NCI-H1930 (cell line): ENCODE data around the gene PACRG.

Experiments
- DNase-seq, 2 experiments: peaks; one replicate each; lab custom pipeline; 2025; lab: John Stamatoyannopoulos, UW

Gene PACRG

DNA sequence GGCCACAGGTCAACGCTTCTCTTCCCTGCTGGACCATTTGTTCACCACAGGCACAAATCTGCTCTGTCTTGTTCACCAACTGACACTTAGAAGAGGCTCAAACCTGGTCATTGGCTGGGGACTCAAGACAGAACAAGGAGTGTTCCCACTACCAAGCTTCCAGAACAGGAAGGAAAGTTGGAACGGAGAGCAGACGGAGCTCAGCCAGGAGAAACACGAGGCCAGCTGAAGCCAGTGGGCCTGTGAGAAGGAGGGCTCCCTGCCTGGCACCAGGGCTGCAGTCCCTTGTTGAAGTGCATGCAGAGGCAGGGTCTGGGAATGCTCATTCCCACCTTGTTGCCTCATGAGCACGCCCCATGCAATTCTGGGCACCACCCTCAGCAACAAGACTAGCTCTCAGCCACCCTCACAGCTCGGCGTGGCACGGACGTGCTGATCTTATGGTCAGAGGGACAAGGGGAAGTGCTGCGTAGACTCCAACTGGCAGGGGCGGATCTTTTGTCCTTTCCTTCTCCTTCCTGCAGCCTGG, 450.2 kb downstream of the PACRG start:
- DNase-seq: no peak

DNA sequence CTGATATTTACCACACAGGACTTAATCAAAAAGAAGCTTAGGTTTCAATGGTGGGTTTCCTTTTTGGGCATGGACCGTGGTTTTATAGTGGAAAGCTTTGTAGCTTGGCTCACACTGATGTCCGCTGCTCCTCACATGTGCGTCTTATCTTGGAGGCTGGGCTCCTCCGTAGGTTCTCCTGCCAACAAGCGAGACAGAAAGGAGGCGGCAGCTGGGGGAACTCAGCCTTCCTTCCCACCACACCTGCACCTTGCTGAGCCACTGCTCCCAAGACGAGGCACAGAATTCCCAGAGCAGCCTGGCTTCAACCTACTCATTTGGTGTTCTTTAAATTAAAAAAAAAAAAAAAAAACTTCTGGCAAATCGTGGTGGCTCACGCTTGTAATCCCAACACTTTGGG, 451.3 kb downstream of the PACRG start:
- no peak for DNase-seq

DNA sequence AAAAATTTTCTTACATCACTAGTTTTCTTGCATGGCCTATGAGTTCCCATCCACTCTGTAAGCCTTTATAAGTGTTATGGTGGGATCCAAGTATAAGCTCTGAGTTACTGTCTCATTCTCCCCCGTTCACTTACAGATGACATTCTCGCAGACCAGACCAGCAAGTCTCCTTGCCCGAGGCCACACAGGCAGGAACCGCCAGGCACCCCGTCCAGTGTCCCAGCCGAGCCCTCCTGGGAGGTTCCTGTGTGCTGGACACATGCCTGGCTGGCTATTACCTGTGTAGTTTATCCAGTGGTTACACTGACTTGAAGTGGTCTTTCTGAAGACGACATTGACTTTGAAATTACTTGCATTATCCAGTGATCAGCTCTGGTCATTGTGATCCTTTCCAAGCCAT, 451.9 kb downstream of the PACRG start:
- no peak for DNase-seq

DNA sequence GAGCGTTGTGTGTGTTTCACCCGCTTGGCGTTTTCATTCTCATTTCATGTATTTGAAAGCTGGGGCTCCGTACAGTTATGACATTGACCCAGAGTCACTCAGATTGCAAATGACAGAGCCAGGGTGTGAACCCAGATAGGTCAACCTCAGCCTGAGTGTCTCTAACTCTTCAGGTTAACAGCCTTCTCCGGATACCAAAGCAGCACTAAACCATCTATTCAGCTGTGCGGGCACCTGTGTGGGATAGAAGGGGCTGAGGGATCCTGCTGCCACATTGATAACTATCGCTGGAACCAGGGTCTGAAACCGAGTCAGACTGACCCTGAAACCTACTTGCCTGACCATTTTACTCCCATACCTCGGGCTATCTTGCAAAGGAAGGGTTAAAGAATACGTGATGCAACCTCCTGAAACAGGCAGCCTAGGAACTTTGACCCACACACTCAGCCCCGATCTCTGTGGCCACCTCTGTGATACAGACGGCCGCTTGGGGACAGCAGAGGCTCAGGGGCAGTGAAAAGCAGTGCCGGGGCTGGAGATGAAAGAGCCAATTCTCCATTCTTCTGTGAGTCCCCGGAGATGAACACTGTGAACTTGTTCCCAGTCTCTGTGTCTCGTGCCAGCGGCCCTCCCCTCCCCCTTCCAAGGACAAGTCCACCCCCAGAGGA, 453.2 kb downstream of the PACRG start:
- no peak for DNase-seq

DNA sequence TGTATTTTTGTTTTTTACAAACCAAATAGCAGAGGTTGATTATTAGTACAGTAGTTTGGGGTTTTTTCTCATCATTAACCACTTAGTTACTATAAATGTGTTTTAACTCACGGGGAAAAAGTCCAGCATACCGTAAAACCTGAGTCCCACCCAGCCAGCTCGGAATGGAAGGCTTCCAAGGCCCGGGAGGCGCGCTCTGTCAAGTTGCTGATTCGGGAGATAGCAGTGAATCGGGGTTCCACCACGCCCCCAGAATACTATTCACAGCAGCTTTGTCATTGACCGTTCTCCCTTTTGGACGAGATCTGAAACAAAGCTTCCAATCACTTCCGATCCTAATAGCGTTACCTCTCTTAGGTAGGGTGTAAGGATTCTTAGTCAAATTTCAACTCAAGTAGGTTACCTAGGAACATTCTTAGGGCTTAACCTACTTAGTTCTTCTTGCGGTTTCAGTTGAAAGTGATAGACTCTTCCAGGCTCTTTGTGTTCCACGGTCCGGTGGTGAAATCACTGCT, 453.9 kb downstream of the PACRG start:
- no peak for DNase-seq

DNA sequence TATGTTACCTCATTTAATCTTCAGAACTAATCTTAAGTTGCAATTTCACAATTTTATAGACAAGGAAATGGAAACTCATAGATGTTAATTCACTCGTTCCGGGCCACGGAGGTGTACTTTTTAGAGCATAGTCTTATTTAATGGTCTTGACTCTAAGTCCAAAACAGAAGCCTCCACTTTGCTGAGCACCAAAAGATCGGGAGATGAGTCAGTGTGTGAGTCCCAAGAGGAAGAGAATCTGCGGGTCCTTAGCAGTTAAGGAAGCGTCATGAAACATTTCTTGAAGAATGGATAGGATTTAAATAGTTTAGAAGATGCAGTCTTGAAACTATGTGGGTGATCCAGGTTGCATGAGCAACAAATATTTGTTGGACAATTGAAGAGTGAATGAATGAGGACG, 454.9 kb downstream of the PACRG start:
- DNase-seq: no peak

DNA sequence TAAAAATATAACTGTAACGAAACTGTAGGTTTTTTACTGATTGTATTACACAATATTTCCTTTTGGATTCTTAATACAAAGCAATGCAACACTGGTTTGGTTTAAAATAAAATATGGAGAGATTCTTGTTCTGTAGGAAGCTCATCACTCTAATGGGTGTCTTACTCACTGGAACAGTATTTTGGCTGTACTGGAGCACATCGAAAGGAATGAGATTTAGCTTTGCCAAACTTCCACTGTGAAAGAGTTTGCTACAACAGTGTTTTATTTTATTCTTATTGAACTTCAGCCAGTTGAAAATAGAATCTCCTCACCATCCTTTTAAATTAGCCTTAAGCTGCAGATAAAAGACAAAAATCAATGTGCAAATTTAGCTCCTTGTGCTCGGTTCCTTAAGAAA, 456.0 kb downstream of the PACRG start:
- DNase-seq: no peak

DNA sequence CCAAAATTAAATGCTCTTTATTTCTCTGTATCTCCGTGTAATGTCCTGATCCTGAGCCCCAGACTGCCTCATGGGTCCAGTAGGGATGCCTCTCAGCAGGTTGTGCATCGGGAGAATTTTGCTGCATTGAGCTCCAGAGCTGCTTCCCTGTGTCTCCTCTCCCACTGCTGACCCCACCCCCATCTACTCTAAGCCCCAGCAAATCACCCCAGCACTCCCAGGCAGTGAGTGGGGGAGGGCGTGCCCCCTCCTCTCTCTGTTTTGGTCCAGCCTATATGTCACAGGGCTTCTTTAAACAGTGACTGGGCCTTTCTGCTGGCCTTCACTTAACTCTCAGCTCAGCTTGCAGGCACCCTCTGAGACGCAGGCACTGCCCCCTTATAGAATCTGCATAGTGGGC, 458.0 kb downstream of the PACRG start:
- DNase-seq: no peak

DNA sequence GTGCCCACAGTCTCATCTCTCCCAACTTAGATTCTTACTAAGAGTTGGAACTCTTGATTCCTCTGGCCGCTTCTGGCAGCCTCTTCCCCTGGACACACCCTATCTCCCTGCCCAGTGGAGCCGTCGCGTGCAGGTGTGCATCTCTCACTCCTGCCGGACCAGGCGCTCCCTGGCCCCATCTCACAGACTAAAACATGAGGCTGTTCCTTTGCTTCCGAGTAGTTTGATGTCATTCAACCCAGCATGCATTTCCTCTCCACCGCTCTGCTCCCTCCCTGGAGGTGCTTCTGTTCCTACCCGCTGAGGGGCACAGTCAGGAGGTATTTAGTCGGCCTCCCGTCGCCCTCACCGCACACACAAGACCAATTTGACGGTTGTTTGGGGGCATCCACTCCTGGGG, 458.8 kb downstream of the PACRG start:
- no peak for DNase-seq

DNA sequence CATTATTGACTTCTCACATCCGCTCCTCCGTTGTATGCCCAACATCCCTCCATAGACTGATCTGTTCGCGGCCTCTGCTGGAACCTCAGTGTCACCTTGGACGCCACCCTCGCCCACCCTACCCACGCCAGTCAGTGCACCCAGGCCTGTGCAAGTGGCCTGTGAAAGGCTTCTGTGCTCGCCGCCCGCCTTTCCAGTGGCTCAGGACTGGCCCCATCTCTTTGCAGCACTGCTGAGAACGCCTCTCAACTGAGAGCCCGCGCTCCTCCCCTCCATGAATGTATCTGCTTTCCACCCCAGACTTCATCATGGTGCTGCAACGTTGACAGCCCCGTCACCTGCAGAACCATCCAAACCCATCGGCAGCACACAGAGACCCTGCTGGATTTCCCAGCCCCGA, 459.4 kb downstream of the PACRG start:
- no peak for DNase-seq

DNA sequence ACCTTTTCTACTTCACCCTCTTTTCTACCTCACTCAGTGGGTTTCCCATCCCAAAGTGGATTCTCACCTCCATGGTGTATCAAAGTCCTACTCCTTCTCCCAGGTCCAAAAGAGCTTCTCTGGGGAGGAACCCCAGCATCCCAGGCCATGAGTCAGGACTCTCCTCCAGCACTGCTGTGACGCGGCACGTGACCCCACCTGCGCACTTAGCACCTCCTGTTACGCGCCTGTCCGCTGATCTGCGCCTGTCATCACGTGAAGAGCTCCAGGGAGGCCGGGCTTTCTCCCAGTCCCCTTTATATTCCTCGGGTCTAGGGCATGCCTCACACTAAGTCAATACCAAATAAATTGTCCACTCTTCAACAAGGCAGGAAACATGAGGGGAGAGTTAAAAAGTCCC, 459.8 kb downstream of the PACRG start:
- DNase-seq: no peak

DNA sequence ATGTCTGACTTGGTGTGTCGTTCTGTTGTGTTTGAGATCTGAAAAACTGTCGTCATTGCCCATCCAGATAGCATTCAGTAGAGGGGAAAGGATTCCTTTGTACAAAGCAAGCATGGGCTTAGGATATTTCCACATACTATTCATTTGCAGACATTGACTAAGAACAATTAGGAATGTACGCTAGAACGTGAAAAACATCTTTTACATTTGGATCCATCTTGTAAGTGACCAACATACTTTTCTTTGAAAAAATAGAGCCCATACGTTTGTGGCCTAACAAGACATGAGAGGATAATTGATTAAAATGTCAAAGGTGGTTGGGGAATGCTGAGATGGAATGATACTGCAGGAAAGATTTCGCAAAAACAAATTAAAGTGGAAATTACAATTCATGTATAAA, 461.0 kb downstream of the PACRG start:
- no peak for DNase-seq

DNA sequence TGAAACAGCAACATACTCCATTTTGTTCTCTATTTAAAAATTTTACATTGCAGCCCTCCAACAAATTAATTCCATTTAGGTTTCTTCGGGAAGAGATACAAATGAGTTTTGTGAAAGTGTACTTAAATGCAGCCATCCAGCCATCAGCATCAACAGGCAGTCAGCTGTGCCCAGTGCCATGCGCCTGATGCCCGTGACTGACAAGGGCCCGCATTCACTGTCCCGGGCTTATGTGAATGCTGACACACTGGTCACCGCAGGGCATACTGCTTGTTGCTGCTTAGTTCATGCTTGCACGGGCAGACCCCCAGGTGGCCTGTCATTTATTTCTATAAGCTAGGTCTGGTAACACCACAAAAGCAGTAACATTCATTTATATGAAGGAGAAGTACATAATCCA, 461.8 kb downstream of the PACRG start:
- DNase-seq: no peak

DNA sequence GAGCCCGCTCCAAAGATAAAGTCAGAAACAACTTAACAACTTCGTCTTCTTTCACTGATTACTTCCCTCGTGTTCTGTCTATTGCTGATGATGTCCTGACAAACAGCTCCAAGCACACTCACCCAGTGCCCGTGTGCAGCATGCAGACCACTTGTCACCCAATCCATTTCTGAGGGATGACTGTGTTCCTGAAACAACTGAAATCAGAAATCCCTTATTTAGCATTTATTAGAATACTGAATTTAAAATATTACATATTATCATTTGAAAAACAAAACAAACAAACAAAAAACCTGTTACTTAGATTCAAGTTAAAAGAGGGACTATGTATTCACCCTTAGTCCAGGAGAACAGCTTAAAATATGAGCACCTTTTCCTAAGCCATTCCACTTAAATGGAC, 463.0 kb downstream of the PACRG start:
- DNase-seq: no peak

DNA sequence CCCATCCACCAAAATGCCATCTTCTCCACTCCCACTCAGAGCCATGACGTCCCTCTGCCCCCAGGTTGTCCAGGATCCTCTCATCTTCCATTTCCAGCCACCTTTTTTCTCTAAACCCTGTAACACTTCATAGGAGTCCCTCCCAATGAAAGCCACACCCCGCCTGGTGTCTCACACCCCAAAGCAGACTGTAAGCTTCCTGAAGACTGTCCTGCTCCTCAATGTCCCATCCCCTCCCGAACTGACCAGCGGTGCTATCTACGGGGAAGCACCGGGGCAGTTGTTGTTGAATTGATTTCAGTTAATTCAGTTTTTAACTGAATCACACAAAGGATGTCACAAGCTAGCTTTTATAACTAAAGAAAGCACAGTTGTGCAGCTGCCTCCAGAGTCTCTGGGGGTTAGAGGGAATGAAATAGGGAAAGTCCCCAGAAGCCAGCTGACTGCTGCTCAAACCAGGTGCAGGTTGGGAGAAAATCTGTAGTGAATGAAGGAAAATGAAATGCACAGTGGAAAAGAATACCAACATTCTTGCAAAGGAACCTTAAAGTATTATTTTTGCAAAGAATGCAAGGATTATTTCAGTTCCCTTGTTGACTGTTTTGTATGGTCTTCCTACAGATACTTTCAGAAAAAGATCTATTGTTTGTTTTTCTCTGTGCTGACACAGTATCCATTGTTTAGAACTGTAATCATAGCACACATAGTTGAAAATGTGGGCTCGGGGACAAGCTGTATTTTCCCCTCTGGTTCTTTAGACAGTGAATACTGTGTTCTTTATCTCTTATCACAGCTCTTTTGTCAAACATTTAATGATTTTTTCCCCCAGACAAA, 464.1 kb downstream of the PACRG start:
- DNase-seq: no peak

DNA sequence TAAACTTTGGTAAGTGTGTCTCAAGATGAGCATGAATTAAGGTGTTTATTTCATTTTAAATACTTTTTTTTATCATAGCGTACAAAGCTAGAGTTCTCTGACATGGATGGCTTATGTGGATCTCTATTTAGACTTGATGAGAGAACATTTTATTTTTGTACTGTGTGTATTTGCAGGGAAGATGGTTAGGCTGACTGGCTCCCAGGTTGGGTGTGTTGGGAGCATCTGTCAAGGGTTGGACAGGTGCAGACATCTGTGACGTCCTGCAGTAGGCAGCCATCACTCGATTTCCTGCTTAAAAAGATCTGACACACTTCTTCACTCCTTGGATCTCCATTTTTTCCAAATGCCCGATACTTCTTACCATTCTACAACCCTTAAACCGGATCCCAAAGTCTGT, 464.8 kb downstream of the PACRG start:
- DNase-seq: no peak

DNA sequence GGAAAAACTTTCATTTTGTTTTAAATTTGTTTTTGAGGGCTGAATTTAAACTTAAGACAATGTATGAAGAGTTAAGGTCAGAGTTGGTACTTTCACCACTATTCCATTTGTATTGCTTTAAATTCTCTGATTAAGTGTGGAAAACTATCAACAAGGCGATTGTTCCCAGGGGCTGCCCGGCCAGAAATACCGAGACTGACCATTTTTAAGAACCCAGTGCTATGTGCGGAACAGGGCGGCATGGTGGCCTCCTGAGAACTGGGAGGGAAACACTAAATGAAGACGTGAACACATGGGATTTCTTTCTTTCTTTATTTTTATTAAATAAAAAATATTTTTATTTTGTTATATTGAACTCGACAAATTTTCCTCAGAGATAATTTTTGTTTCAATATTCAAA, 465.6 kb downstream of the PACRG start:
- no peak for DNase-seq

DNA sequence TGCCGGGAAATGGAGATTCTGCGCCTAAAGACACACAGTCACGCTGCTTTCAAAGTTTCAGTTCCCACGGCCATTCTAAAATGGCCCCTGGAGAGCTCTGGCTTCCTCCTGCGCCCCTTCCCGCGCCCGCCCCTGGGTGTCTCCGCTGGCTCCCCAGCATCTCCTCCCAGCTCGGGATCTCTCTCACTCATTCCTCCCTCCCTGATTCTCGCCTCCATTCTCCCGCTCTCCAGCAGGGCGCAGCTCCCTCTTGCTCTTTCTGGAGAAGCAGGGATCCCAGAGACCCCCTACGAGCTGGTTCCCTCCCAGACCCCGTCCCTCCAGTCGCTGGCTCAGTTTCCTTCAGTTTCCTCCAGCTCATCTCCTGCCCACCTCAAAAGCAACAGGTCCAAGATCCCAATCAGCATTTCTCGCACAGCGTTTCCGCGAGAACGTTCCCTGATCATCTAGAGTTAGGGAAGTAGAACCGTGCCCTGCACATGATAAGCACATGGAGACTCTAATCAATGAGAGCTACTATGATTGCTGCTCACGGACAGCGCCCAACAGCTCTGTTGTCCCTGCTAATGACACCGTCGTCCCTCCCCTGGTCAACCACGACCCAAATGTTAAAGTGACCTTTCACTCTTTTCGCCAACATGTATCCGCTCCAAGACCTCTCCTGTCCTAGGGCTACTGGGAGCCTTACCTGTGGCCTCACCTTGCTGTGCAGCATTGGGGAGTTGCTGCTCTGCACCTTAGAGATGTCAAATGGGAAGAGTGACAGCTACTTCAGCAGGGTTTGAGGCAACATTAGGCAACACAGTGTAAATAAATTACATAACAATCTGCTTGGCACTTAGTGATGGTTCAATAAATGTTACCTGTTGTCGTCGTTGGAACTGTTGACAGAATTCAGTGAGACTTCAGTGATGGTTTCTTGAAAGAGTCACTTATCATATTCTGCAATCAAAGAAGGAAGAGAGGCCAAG, 468.2 kb downstream of the PACRG start:
- no peak for DNase-seq

DNA sequence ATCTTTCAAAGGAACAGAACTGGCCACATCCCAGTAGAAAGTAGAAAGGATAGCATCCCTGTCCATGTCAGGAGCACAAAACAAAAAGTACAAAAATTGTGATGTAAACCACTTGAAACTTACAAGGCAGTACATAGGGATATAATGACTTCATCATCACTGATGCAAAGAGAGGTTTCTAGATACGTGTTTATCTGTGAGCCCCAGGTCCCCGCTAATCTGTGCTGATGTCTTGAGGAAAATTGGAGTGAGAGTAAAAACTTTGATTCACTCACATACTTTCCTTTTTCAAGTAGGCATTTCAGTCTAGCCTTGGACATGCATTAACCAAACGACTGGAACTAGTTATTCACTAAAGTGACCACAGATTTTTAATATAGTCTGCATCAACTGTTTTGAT, 470.1 kb downstream of the PACRG start:
- DNase-seq: no peak

DNA sequence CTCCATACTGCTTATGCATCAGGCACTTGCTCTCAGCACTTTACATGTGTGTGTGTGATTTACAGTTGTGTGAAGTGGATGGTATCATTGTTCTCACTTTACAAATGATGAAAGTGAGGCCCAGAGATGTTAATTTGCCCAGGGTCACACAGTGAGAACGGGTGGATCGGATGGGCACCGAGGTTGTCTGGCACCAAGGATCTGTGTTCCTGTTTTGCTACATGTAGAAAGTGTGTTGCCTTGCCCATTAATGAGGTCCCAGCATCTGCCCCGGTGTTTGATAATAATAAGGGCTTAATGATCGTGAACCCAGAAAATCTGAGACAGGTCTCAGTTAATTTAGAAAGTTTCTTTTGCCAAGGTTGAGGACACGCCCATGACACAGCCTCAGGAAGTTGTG, 470.6 kb downstream of the PACRG start:
- DNase-seq: no peak

DNA sequence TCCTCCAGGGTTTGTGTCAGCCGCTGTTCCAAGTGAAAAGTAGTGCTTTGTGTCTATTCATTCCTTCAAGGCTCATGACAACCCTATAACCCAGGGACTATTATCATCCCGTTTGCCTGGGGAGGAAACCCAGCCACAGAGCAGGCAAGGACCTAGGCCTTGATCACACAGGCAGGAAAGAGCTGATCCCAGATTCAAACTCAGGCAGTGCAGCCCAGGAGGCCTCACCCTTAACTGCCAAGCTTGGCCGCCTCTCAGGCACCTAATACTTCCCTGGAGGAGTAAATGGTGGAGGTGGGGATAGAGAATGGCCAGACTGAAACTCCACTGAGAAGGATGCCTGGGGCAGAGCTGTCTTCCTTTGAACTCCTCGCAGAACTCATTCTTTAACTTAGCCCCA, 471.6 kb downstream of the PACRG start:
- DNase-seq: no peak

DNA sequence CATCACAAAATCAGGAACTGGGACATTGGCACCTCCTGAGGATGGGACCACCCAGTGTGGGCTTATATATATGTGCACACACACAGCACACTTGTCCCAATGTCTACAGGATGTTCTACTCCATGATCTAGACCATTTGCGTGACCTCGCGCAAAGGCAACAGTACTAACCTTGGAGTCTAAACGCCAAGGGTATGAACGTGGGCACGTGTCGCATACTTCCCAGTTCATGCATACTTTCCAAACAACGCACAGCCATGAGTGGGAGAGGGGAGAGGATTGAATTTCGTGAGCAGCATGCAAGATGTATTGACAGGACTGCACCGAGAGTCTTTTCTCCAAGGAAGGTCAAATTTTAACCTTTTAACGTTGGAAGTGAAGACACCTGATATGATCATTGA, 472.5 kb downstream of the PACRG start:
- no peak for DNase-seq
